Measurements from ENCODE around the gene GANAB.
"Not testable (repeated sequence)": the region's sequence is repeated elsewhere in the genome, so short reads cannot be mapped to it uniquely, and the experiment has no call there.

Gene GANAB

GRCh38 chr11:62621567-62622470, 24.6 kb downstream of the GANAB start, which contains the start of gene B3GAT3:
Gene B3GAT3, minus strand, starts transcription at chr11:62621986. Its CDS starts 39 bp downstream, at chr11:62621947.
- H3K9ac ChIP-seq (ENCODE audit: low read depth, low read length), result peak within 1 kb of the TSS; percentile 85
- peaks cover 6% of the 10 kb centered on the region; the same call in 1 of the 2 replicates for H3K4me1 ChIP-seq (ENCODE audit: insufficient read depth, low read length)
- peaks cover 11% of the 10 kb centered on the region for H3K36me3 ChIP-seq (ENCODE audit: insufficient read depth, low read length)
- no peaks in the 10 kb centered on the region for H3K9me3 ChIP-seq (ENCODE audit: control insufficient read depth, insufficient read depth, low read length)

- peaks cover 7% of the 10 kb centered on the region for H3K36me3 ChIP-seq (ENCODE audit: insufficient read depth, low read length)
- H3K4me1 ChIP-seq (ENCODE audit: insufficient read depth, low read length), result peaks cover 6% of the 10 kb centered on the region; the same call in 1 of the 2 replicates
- no peaks in the 10 kb centered on the region for H3K9me3 ChIP-seq (ENCODE audit: control insufficient read depth, insufficient read depth, low read length)
- peak overlapping the region; percentile 85 for H3K9ac ChIP-seq (ENCODE audit: low read depth, low read length)
These were observed 25.3 kb downstream of the GANAB start for GRCh38 chr11:62621027-62621566.

- not testable (repeated sequence) for H3K9ac ChIP-seq (ENCODE audit: low read depth, low read length); H3K9me3 ChIP-seq (ENCODE audit: control insufficient read depth, insufficient read depth, low read length); H3K36me3 ChIP-seq (ENCODE audit: insufficient read depth, low read length)
- peaks cover 18% of the 10 kb centered on the region for H3K4me1 ChIP-seq (ENCODE audit: insufficient read depth, low read length)
These were observed 29.5 kb downstream of the GANAB start for GRCh38 chr11:62616957-62617356.

GRCh38 chr11:62615521-62615920, 30.9 kb downstream of the GANAB start:
- no peak overlapping the region for H3K9ac ChIP-seq (ENCODE audit: low read depth, low read length)

GRCh38 chr11:62614275-62614674, 32.1 kb downstream of the GANAB start:
- H3K36me3 ChIP-seq (ENCODE audit: insufficient read depth, low read length), result no peaks in the 10 kb centered on the region; the same call in 1 of the 2 replicates
- H3K9ac ChIP-seq (ENCODE audit: low read depth, low read length), result no peak overlapping the region
- peaks cover 12% of the 10 kb centered on the region; the same call in 1 of the 2 replicates for H3K4me1 ChIP-seq (ENCODE audit: insufficient read depth, low read length)
- H3K9me3 ChIP-seq (ENCODE audit: control insufficient read depth, insufficient read depth, low read length), result no peaks in the 10 kb centered on the region

More at GRCh38 chr11:62615521-62615920, 30.9 kb downstream of the GANAB start:
- Histone ChIP-seq H3K9me3 (ENCODE audit: control insufficient read depth, insufficient read depth, low read length) (no peaks in the 10 kb centered on the region), H3K4me1 (ENCODE audit: insufficient read depth, low read length) (peaks cover 13% of the 10 kb centered on the region), H3K36me3 (ENCODE audit: insufficient read depth, low read length) (no peaks in the 10 kb centered on the region; the same call in 1 of the 2 replicates)

GRCh38 chr11:62613291-62613778, 33.1 kb downstream of the GANAB start:
- Histone ChIP-seq H3K9me3 (ENCODE audit: control insufficient read depth, insufficient read depth, low read length) (no peaks in the 10 kb centered on the region), H3K9ac (ENCODE audit: low read depth, low read length) (peak overlapping the region; percentile 62; the same call in 1 of the 2 replicates), H3K36me3 (ENCODE audit: insufficient read depth, low read length) (no peaks in the 10 kb centered on the region; the same call in 1 of the 2 replicates)

GRCh38 chr11:62612366-62613290, 33.8 kb downstream of the GANAB start, which contains the start of the genes EML3 and ROM1:
Gene EML3, minus strand, starts transcription at chr11:62612775. Its CDS starts 318 bp downstream, at chr11:62612457.
Gene ROM1, plus strand, starts transcription at chr11:62613257. Its CDS starts 25 bp downstream, at chr11:62613282.
- H3K36me3 ChIP-seq (ENCODE audit: insufficient read depth, low read length), result no peaks in the 10 kb centered on the region
- H3K9me3 ChIP-seq (ENCODE audit: control insufficient read depth, insufficient read depth, low read length), result no peaks in the 10 kb centered on the region
- H3K9ac ChIP-seq (ENCODE audit: low read depth, low read length), result peak within 1 kb of the TSS; percentile 62
- H3K4me1 ChIP-seq (ENCODE audit: insufficient read depth, low read length), result peaks cover 12% of the 10 kb centered on the region; the same call in 1 of the 2 replicates

More at GRCh38 chr11:62613291-62613778, 33.1 kb downstream of the GANAB start:
- H3K4me1 ChIP-seq (ENCODE audit: insufficient read depth, low read length), result peaks cover 12% of the 10 kb centered on the region; the same call in 1 of the 2 replicates

- H3K9me3 ChIP-seq (ENCODE audit: control insufficient read depth, insufficient read depth, low read length), result no peaks in the 10 kb centered on the region
- H3K9ac ChIP-seq (ENCODE audit: low read depth, low read length), result peak overlapping the region; percentile 62
- H3K4me1 ChIP-seq (ENCODE audit: insufficient read depth, low read length), result peaks cover 17% of the 10 kb centered on the region; the same call in 1 of the 2 replicates
- no peaks in the 10 kb centered on the region for H3K36me3 ChIP-seq (ENCODE audit: insufficient read depth, low read length)
These were observed 34.6 kb downstream of the GANAB start for GRCh38 chr11:62611705-62612365.

GRCh38 chr11:62610814-62611704, 35.4 kb downstream of the GANAB start:
- no peaks in the 10 kb centered on the region for H3K9me3 ChIP-seq (ENCODE audit: control insufficient read depth, insufficient read depth, low read length)
- H3K4me1 ChIP-seq (ENCODE audit: insufficient read depth, low read length), result peaks cover 17% of the 10 kb centered on the region; the same call in 1 of the 2 replicates
- H3K36me3 ChIP-seq (ENCODE audit: insufficient read depth, low read length), result no peaks in the 10 kb centered on the region
- peak overlapping the region; percentile 62; the same call in 1 of the 2 replicates for H3K9ac ChIP-seq (ENCODE audit: low read depth, low read length)

GRCh38 chr11:62610403-62610802, 36.0 kb downstream of the GANAB start:
- no peaks in the 10 kb centered on the region for H3K36me3 ChIP-seq (ENCODE audit: insufficient read depth, low read length)
- no peaks in the 10 kb centered on the region for H3K9me3 ChIP-seq (ENCODE audit: control insufficient read depth, insufficient read depth, low read length)
- peaks cover 17% of the 10 kb centered on the region; the same call in 1 of the 2 replicates for H3K4me1 ChIP-seq (ENCODE audit: insufficient read depth, low read length)
- no peak overlapping the region for H3K9ac ChIP-seq (ENCODE audit: low read depth, low read length)

GRCh38 chr11:62608776-62609175, 37.6 kb downstream of the GANAB start:
- peaks cover 18% of the 10 kb centered on the region; the same call in 1 of the 2 replicates for H3K4me1 ChIP-seq (ENCODE audit: insufficient read depth, low read length)
- no peaks in the 10 kb centered on the region for H3K9me3 ChIP-seq (ENCODE audit: control insufficient read depth, insufficient read depth, low read length)
- no peaks in the 10 kb centered on the region for H3K36me3 ChIP-seq (ENCODE audit: insufficient read depth, low read length)

GRCh38 chr11:62607714-62608113, 38.7 kb downstream of the GANAB start:
- Histone ChIP-seq H3K9ac (ENCODE audit: low read depth, low read length) (no peak overlapping the region), H3K36me3 (ENCODE audit: insufficient read depth, low read length) (no peaks in the 10 kb centered on the region), H3K9me3 (ENCODE audit: control insufficient read depth, insufficient read depth, low read length) (no peaks in the 10 kb centered on the region), H3K4me1 (ENCODE audit: insufficient read depth, low read length) (peaks cover 11% of the 10 kb centered on the region; the same call in 1 of the 2 replicates)

More at GRCh38 chr11:62608776-62609175, 37.6 kb downstream of the GANAB start:
- H3K9ac ChIP-seq (ENCODE audit: low read depth, low read length), result no peak overlapping the region

Data from ES-I3 (cell line).